DND-41 (cell line): ENCODE data around the gene PAMR1.

Experiments used
- EZH2 ChIP-seq: IDR thresholded peaks from 3 replicates; pipeline ENCODE4 v1.6.1; 2012; ENCODE audit warnings: borderline replicate concordance, low read depth, mild to moderate bottlenecking, moderate library complexity, low read length, inconsistent platforms; ENCODE audit not compliant: severe bottlenecking
- TF ChIP-seq, protein P1 (sequence below): IDR thresholded peaks from 2 replicates; pipeline ENCODE4 v1.5.1; 2012; ENCODE audit warnings: borderline replicate concordance, low read length, moderate library complexity, mild to moderate bottlenecking; ENCODE audit not compliant: poor library complexity, severe bottlenecking; ENCODE audit errors: extremely low read depth

DNA sequence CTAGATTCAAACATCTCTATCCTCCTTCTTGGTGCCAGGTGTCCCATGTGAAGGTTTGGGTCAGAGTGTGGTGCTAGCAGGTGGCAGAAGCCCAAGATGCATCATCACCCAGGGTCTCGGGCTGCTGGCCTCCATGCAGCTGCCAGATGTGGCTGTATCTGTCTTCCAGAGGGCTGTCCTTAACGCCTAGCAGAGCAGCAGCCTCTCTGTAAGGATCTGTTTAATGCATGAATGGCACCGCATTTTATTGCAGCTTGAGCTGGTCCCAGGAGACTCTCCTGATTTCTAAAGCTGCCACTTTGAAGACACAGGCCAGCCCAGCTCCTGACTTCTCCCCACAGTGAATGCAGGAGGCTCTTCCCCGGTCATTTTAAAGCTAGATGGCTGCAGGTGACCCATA is 132.3 kb downstream of the PAMR1 start:
- TF ChIP-seq, protein P1, sequence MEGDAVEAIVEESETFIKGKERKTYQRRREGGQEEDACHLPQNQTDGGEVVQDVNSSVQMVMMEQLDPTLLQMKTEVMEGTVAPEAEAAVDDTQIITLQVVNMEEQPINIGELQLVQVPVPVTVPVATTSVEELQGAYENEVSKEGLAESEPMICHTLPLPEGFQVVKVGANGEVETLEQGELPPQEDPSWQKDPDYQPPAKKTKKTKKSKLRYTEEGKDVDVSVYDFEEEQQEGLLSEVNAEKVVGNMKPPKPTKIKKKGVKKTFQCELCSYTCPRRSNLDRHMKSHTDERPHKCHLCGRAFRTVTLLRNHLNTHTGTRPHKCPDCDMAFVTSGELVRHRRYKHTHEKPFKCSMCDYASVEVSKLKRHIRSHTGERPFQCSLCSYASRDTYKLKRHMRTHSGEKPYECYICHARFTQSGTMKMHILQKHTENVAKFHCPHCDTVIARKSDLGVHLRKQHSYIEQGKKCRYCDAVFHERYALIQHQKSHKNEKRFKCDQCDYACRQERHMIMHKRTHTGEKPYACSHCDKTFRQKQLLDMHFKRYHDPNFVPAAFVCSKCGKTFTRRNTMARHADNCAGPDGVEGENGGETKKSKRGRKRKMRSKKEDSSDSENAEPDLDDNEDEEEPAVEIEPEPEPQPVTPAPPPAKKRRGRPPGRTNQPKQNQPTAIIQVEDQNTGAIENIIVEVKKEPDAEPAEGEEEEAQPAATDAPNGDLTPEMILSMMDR, result no peak
- TF ChIP-seq EZH2, result no peak
